ENCODE measurements around the gene MYCBPAP.

Gene MYCBPAP

DNA sequence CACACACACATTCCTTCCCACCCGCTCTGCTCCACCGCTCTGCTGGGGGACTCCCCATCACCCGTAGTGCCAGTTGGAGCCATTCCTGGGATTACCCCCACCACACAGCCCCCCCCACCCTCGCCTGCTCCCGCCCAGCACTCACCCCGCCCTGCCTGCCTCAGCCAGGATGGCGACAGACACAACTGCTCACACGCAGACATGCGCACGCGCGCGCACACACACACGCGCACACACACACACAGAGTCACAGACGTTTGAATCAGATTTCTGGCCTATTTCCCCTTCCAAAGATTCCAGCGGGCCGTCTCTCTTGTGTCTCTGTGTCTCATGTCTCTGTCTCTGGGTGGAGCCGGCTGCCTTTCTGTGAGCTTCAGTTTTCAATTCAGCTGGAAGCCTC, 56.7 kb downstream of the MYCBPAP start:
- Histone ChIP-seq H3K4me3 (ENCODE audit: low read length) (no peak overlapping the region), H2AFZ (ENCODE audit: low read depth, low read length) (no peak overlapping the region), H3K27ac (ENCODE audit: low read length) (no peak overlapping the region), H3K36me3 (replicated peaks; ENCODE audit: low read depth, low read length) (no peaks in the 10 kb centered on the region), H3K9ac (ENCODE audit: low read length) (no peak overlapping the region), H3K4me1 (ENCODE audit: low read length) (peaks cover 4% of the 10 kb centered on the region; the same call in 1 of the 2 replicates), H4K20me1 (ENCODE audit: insufficient read depth, low read length) (no peaks in the 10 kb centered on the region), H3K79me2 (ENCODE audit: low read length) (no peaks in the 10 kb centered on the region), H3K4me2 (ENCODE audit: low read length) (no peak overlapping the region), H3K27me3 (ENCODE audit: low read depth, low read length) (peaks cover 58% of the 10 kb centered on the region), H3K9me3 (ENCODE audit: insufficient read depth, low read length) (no peaks in the 10 kb centered on the region)
- TF ChIP-seq EZH2phosphoT487 (IDR thresholded peaks at IDR 0.05; ENCODE audit: low read depth) = no peak
- TF ChIP-seq, protein P1, sequence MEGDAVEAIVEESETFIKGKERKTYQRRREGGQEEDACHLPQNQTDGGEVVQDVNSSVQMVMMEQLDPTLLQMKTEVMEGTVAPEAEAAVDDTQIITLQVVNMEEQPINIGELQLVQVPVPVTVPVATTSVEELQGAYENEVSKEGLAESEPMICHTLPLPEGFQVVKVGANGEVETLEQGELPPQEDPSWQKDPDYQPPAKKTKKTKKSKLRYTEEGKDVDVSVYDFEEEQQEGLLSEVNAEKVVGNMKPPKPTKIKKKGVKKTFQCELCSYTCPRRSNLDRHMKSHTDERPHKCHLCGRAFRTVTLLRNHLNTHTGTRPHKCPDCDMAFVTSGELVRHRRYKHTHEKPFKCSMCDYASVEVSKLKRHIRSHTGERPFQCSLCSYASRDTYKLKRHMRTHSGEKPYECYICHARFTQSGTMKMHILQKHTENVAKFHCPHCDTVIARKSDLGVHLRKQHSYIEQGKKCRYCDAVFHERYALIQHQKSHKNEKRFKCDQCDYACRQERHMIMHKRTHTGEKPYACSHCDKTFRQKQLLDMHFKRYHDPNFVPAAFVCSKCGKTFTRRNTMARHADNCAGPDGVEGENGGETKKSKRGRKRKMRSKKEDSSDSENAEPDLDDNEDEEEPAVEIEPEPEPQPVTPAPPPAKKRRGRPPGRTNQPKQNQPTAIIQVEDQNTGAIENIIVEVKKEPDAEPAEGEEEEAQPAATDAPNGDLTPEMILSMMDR (IDR thresholded peaks at IDR 0.05; ENCODE audit: low read depth, low read length) = no peak

DNA sequence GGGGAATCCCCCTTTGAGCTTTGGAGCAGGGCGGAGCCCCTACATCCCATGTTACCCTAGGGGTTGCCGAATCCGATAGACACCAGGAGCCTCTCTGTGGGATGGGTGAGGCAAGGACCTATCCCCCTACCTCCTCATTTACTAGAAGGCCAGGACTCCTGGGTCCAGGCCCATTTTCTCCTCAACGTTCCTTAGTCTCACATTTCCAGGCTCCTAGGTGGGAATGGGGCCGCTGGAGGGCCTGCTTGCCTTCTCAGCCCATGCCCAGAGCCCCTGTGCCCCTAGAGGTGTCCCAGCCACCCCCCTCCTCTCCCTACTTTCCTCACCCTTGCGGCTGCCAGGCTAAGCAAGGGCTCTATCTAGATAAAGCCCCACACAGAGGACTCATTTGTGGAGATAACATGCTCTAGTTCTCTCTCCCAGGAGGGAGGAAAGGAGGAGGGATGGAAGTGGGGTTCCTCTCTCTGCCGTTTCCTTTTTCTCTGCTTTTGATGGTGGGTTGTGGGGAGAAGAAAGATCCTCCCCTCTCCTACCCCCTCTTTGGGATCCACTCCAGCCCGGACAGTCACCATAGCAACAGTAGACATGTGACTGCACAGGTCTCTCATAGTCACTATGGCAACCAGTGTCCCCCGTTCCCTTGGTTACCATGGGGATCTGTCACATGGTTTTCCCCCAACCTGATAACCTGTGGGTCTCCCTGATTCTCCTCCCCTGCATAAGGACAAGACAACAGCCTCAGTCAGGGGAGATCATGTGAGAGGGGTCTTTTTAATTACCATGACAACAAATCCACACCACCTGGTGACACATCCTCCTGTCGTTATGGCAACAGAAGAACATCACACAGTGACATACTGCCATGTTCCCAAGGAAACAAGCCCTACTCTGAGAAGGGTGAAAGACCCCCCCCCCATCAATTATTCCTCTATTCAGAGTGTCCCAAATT, 57.4 kb downstream of the MYCBPAP start:
- Histone ChIP-seq H3K27me3 (ENCODE audit: low read depth, low read length) (peaks cover 58% of the 10 kb centered on the region), H3K9me3 (ENCODE audit: insufficient read depth, low read length) (no peaks in the 10 kb centered on the region), H4K20me1 (ENCODE audit: insufficient read depth, low read length) (no peaks in the 10 kb centered on the region), H3K4me1 (ENCODE audit: low read length) (no peaks in the 10 kb centered on the region), H3K4me2 (ENCODE audit: low read length) (no peak overlapping the region), H3K27ac (ENCODE audit: low read length) (no peak overlapping the region), H3K36me3 (replicated peaks; ENCODE audit: low read depth, low read length) (no peaks in the 10 kb centered on the region), H3K9ac (ENCODE audit: low read length) (no peak overlapping the region), H3K79me2 (ENCODE audit: low read length) (no peaks in the 10 kb centered on the region), H3K4me3 (ENCODE audit: low read length) (no peak overlapping the region), H2AFZ (ENCODE audit: low read depth, low read length) (no peak overlapping the region)
- no peak for TF ChIP-seq EZH2phosphoT487 (IDR thresholded peaks at IDR 0.05; ENCODE audit: low read depth)
- TF ChIP-seq, protein P1 (IDR thresholded peaks at IDR 0.05; ENCODE audit: low read depth, low read length) = no peak

- Histone ChIP-seq H3K27ac (ENCODE audit: low read length) (no peak overlapping the region), H3K79me2 (ENCODE audit: low read length) (no peaks in the 10 kb centered on the region), H3K9me3 (ENCODE audit: insufficient read depth, low read length) (no peaks in the 10 kb centered on the region), H3K4me1 (ENCODE audit: low read length) (no peaks in the 10 kb centered on the region), H3K36me3 (replicated peaks; ENCODE audit: low read depth, low read length) (no peaks in the 10 kb centered on the region), H3K27me3 (ENCODE audit: low read depth, low read length) (peaks cover 58% of the 10 kb centered on the region), H3K9ac (ENCODE audit: low read length) (no peak overlapping the region), H3K4me3 (ENCODE audit: low read length) (no peak overlapping the region), H3K4me2 (ENCODE audit: low read length) (no peak overlapping the region), H4K20me1 (ENCODE audit: insufficient read depth, low read length) (no peaks in the 10 kb centered on the region), H2AFZ (ENCODE audit: low read depth, low read length) (no peak overlapping the region)
- TF ChIP-seq, protein P1 (IDR thresholded peaks at IDR 0.05; ENCODE audit: low read depth, low read length) = no peak
- no peak for TF ChIP-seq EZH2phosphoT487 (IDR thresholded peaks at IDR 0.05; ENCODE audit: low read depth)
Measured at GRCh38 chr17:50566886-50567285, 58.6 kb downstream of the MYCBPAP start.

DNA sequence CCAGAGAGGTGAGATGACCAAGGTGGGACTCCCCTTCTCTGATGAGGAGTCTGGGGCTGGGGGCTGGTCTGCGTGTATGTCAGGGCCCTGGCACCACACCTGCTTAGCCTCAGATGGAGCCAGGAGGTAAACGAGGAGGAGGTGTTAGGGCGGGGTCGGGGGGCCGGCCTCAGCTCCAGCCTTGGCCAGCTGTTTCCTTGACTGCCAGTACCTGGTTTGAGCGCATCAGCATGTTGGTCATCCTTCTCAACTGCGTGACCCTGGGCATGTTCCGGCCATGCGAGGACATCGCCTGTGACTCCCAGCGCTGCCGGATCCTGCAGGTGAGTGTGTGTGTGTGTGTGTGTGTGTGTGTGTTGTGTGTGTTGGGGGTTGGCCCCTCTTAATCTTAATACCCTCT, 60.4 kb downstream of the MYCBPAP start:
- Histone ChIP-seq H3K36me3 (replicated peaks; ENCODE audit: low read depth, low read length) (no peaks in the 10 kb centered on the region), H3K9ac (ENCODE audit: low read length) (no peak overlapping the region), H3K79me2 (ENCODE audit: low read length) (no peaks in the 10 kb centered on the region), H4K20me1 (ENCODE audit: insufficient read depth, low read length) (no peaks in the 10 kb centered on the region), H3K4me1 (ENCODE audit: low read length) (no peaks in the 10 kb centered on the region), H2AFZ (ENCODE audit: low read depth, low read length) (no peak overlapping the region), H3K9me3 (ENCODE audit: insufficient read depth, low read length) (no peaks in the 10 kb centered on the region), H3K27me3 (ENCODE audit: low read depth, low read length) (peaks cover 42% of the 10 kb centered on the region), H3K4me3 (ENCODE audit: low read length) (no peak overlapping the region), H3K4me2 (ENCODE audit: low read length) (no peak overlapping the region), H3K27ac (ENCODE audit: low read length) (no peak overlapping the region)
- TF ChIP-seq EZH2phosphoT487 (IDR thresholded peaks at IDR 0.05; ENCODE audit: low read depth) = no peak
- TF ChIP-seq, protein P1 (IDR thresholded peaks at IDR 0.05; ENCODE audit: low read depth, low read length) = no peak
